NT2/D1 (cell line): Measurements from ENCODE around the gene CATSPER3.

Source experiments
- DNase-seq: peaks from one replicate; pipeline ENCODE4 v3.0.0-alpha.2; 2011; ENCODE audit warnings: low read depth, low spot score
- H3K27me3 ChIP-seq: 2 replicates; pipeline ENCODE4 v1.6.0; 2011; ENCODE audit warnings: mild to moderate bottlenecking; ENCODE audit not compliant: insufficient read length, insufficient read depth
- H3K36me3 ChIP-seq: 2 replicates; pipeline ENCODE4 v1.6.1; 2011; ENCODE audit warnings: mild to moderate bottlenecking, low read length, mixed read lengths; ENCODE audit not compliant: insufficient read depth, insufficient read length
- H3K4me1 ChIP-seq: 2 replicates; pipeline ENCODE4 v1.5.1; 2011; ENCODE audit not compliant: insufficient read depth, insufficient read length
- H3K4me3 ChIP-seq: 2 replicates; pipeline ENCODE4 v1.5.1; 2011; ENCODE audit warnings: low read depth; ENCODE audit not compliant: insufficient read length
- H3K9ac ChIP-seq: 2 replicates; pipeline ENCODE4 v1.6.0; 2011; ENCODE audit warnings: low read depth; ENCODE audit not compliant: insufficient read length
- H3K9me3 ChIP-seq: 2 replicates; pipeline ENCODE4 v1.5.1; 2011; ENCODE audit warnings: mild to moderate bottlenecking, low read length; ENCODE audit not compliant: insufficient read depth
- SUZ12 ChIP-seq: IDR thresholded peaks from 2 replicates; pipeline ENCODE4 v1.6.1; 2011; ENCODE audit not compliant: insufficient read length, insufficient read depth; ENCODE audit errors: extremely low read depth
- YY1 ChIP-seq: IDR thresholded peaks from 2 replicates; pipeline ENCODE4 v1.6.1; 2011; ENCODE audit not compliant: insufficient read length, insufficient read depth
- ZNF274 ChIP-seq: IDR thresholded peaks from 2 replicates; pipeline ENCODE4 v1.6.1; 2011; ENCODE audit warnings: mild to moderate bottlenecking, low read depth, low read length

The CATSPER3 gene

GRCh38 chr5:135031813-135032694 is 64.3 kb downstream of the CATSPER3 start:
- Histone ChIP-seq H3K9me3 (no peaks in the 10 kb centered on the region), H3K4me3 (no peak overlapping the region), H3K27me3 (peaks cover 91% of the 10 kb centered on the region), H3K4me1 (peaks cover 3% of the 10 kb centered on the region), H3K36me3 (no peaks in the 10 kb centered on the region), H3K9ac (no peak overlapping the region)
- DNase-seq, result no peak
- TF ChIP-seq YY1 (no peak), SUZ12 (no peak), ZNF274 (no peak)

- no peak for DNase-seq
- TF ChIP-seq SUZ12, result no peak
- no peak for TF ChIP-seq ZNF274
- TF ChIP-seq YY1, result no peak
- no peaks in the 10 kb centered on the region for H3K36me3 ChIP-seq
- H3K9me3 ChIP-seq, result no peaks in the 10 kb centered on the region
- H3K4me1 ChIP-seq, result peaks cover 3% of the 10 kb centered on the region
- H3K9ac ChIP-seq, result no peak overlapping the region
- no peak overlapping the region for H3K4me3 ChIP-seq
- H3K27me3 ChIP-seq, result peaks cover 91% of the 10 kb centered on the region
Observed at GRCh38 chr5:135032695-135032998, 64.9 kb downstream of the CATSPER3 start.

GRCh38 chr5:135032999-135033861 is 65.5 kb downstream of the CATSPER3 start:
- TF ChIP-seq YY1 (no peak), ZNF274 (no peak), SUZ12 (peak; percentile 72)
- Histone ChIP-seq H3K9ac (peak overlapping the region; percentile 44), H3K36me3 (no peaks in the 10 kb centered on the region), H3K27me3 (peaks cover 91% of the 10 kb centered on the region), H3K9me3 (no peaks in the 10 kb centered on the region), H3K4me3 (peak overlapping the region; percentile 40), H3K4me1 (peaks cover 5% of the 10 kb centered on the region)
- no peak for DNase-seq

- peaks cover 5% of the 10 kb centered on the region for H3K4me1 ChIP-seq
Observed at GRCh38 chr5:135033901-135034235, 66.2 kb downstream of the CATSPER3 start, which contains the start of gene PITX1. TSS of gene PITX1 (minus strand) at chr5:135034228. CDS start at chr5:135033881, 347 bp downstream.

GRCh38 chr5:135034236-135034962 is 66.7 kb downstream of the CATSPER3 start:
- DNase-seq, result no peak

More at GRCh38 chr5:135033901-135034235, 66.2 kb downstream of the CATSPER3 start, which contains the start of gene PITX1:
- Histone ChIP-seq H3K9ac (peak within 1 kb of the TSS; percentile 56), H3K27me3 (peaks cover 91% of the 10 kb centered on the region), H3K9me3 (no peaks in the 10 kb centered on the region), H3K36me3 (no peaks in the 10 kb centered on the region), H3K4me3 (peak within 1 kb of the TSS; percentile 40)
- TF ChIP-seq SUZ12 (no peak), ZNF274 (no peak), YY1 (no peak)
- no peak for DNase-seq

GRCh38 chr5:135034963-135035677 is 67.4 kb downstream of the CATSPER3 start:
- TF ChIP-seq SUZ12, result no peak
- TF ChIP-seq YY1, result no peak
- no peak for TF ChIP-seq ZNF274
- Histone ChIP-seq H3K4me3 (no peak overlapping the region), H3K27me3 (peaks cover 91% of the 10 kb centered on the region), H3K9ac (peak overlapping the region; percentile 56), H3K9me3 (no peaks in the 10 kb centered on the region), H3K36me3 (no peaks in the 10 kb centered on the region), H3K4me1 (peaks cover 5% of the 10 kb centered on the region)
- no peak for DNase-seq

More at GRCh38 chr5:135034236-135034962, 66.7 kb downstream of the CATSPER3 start:
- Histone ChIP-seq H3K27me3 (peaks cover 91% of the 10 kb centered on the region), H3K4me3 (peak overlapping the region; percentile 40), H3K36me3 (no peaks in the 10 kb centered on the region), H3K4me1 (peaks cover 5% of the 10 kb centered on the region), H3K9me3 (no peaks in the 10 kb centered on the region), H3K9ac (peak overlapping the region; percentile 56)
- no peak for TF ChIP-seq SUZ12
- TF ChIP-seq ZNF274, result no peak
- TF ChIP-seq YY1, result no peak

- no peak overlapping the region for H3K4me3 ChIP-seq
- no peaks in the 10 kb centered on the region for H3K36me3 ChIP-seq
- H3K4me1 ChIP-seq, result peaks cover 6% of the 10 kb centered on the region
- H3K9me3 ChIP-seq, result no peaks in the 10 kb centered on the region
- DNase-seq, result no peak
- H3K27me3 ChIP-seq, result peaks cover 91% of the 10 kb centered on the region
- H3K9ac ChIP-seq, result no peak overlapping the region
- no peak for TF ChIP-seq SUZ12
- no peak for TF ChIP-seq ZNF274
- no peak for TF ChIP-seq YY1
Observed at GRCh38 chr5:135035678-135036030, 67.9 kb downstream of the CATSPER3 start.
